ENCODE results near the gene NSUN5.
"Not testable (repeated sequence)": the region's sequence is repeated elsewhere in the genome, so short reads cannot be mapped to it uniquely, and the experiment has no call there.

The NSUN5 gene

GRCh38 chr7:73266719-73267368 is 41.8 kb downstream of the NSUN5 start:
- DNase-seq = not testable (repeated sequence)

DNA sequence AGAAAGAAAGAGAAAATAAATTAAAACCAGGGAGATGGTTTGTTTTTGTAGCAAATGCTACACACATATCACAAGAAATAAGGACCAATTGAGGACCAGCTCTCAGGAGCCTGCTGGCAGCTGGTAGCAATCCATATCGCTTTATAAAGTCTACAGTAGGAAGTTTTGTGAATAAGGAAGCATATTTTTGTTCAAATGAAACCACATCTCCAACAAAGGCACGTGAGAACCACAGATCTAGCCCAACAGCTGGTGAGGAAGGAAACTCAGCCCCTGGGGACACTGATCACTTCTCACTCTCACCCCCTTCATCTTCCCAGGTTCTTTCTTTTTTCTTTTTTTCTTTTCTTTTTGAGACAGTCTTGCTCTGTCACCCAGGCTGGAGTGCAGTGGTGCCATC is 46.2 kb downstream of the NSUN5 start:
- not testable (repeated sequence) for DNase-seq
